GM12878 (cell line): ENCODE measurements around the gene KRTAP10-10. TPM values are rescaled to one million over a fixed set of nuclear protein-coding genes. Genes with fewer than 3 reads are reported as not detected.

Experiments
- ATAC-seq: fragments of 200-7000 bp; cut with Tn5 transposase; 3 replicates; pipeline ENCODE4 v1.9.1; 2020; ENCODE audit warnings: mild to moderate bottlenecking, moderate library complexity
- BruUV-seq: library from RNA; stranded (reverse); fragments of 400-500 nt; replicated peaks from 2 replicates; lab custom pipeline; 2021; lab: Mats Ljungman, UMichigan
- CTCF ChIA-PET: fragments of 300-600 bp; sonication (Branson Sonifier 250); formaldehyde crosslinking; extraction: SDS; loops from one replicate; lab custom pipeline; 2021; ENCODE audit warnings: inconsistent platforms; lab: Yijun Ruan, JAX
- POLR2A ChIA-PET: fragments of 350-600 bp; formaldehyde crosslinking; extraction: SDS; loops from one replicate; lab custom pipeline; 2021; ENCODE audit warnings: inconsistent platforms; lab: Charles Lee
- RAD21 ChIA-PET: fragments of 300-600 bp; sonication (Branson Sonifier 250); formaldehyde crosslinking; loops from one replicate; lab custom pipeline; 2023; ENCODE audit warnings: antibody characterized with exemption; ENCODE audit not compliant: unreplicated experiment; lab: Charles Lee
- SMC1A ChIA-PET: fragments of 300-600 bp; sonication (Branson Sonifier 250); formaldehyde crosslinking; loops from one replicate; lab custom pipeline; 2023; ENCODE audit not compliant: unreplicated experiment, uncharacterized antibody; lab: Charles Lee
- DNase-seq: peaks from one replicate; pipeline ENCODE4 v3.0.0-alpha.2; 2011; ENCODE audit warnings: low read depth, low spot score
- FAIRE-seq: peaks from 3 replicates; lab custom pipeline; 2011; peaks lifted over from hg19 to GRCh38; lab: Jason Lieb, UNC
- H2AFZ ChIP-seq: 2 replicates; pipeline ENCODE4 v1.6.0; 2011; ENCODE audit warnings: low read depth, low read length, control low read depth; ENCODE audit not compliant: control insufficient read depth
- H3K27ac ChIP-seq: 2 replicates; pipeline ENCODE4 v1.5.1; 2011; ENCODE audit warnings: control low read depth; ENCODE audit not compliant: control insufficient read depth, insufficient read depth
- H3K27me3 ChIP-seq, 2 experiments: replicated peaks in 1 of 2; 2 replicates each; pipeline versions ENCODE4 v1.6.0 to v1.6.1; 2011; ENCODE audit warnings: low read length in 1 of 2; ENCODE audit not compliant: control insufficient read depth in 2 of 2, insufficient read depth in 2 of 2
- H3K36me3 ChIP-seq, 2 experiments: 2 replicates each; pipeline ENCODE4 v1.5.1; 2011; ENCODE audit warnings: low read length in 1 of 2; ENCODE audit not compliant: control insufficient read depth in 2 of 2, insufficient read depth in 2 of 2
- H3K4me1 ChIP-seq: 2 replicates; pipeline ENCODE4 v1.6.1; 2011; ENCODE audit warnings: mild to moderate bottlenecking, low read length, moderate library complexity, mixed read lengths; ENCODE audit not compliant: control insufficient read depth, insufficient read depth
- H3K4me2 ChIP-seq: 2 replicates; pipeline ENCODE4 v1.6.0; 2011; ENCODE audit warnings: control low read depth; ENCODE audit not compliant: control insufficient read depth, insufficient read depth
- H3K4me3 ChIP-seq: fragments of 200-600 bp; sonication (generic); 2 replicates; pipeline ENCODE4 v1.5.1; 2016
- H3K79me2 ChIP-seq: 2 replicates; pipeline ENCODE4 v1.6.0; 2011; ENCODE audit warnings: low read length; ENCODE audit not compliant: control insufficient read depth, insufficient read depth
- H3K9ac ChIP-seq: 2 replicates; pipeline ENCODE4 v1.8.0; 2011; ENCODE audit warnings: low read length, control low read depth, mixed read lengths; ENCODE audit not compliant: control insufficient read depth, insufficient read depth
- H3K9me3 ChIP-seq: replicated peaks from 3 replicates; pipeline ENCODE4 v1.5.1; 2011; ENCODE audit warnings: mild to moderate bottlenecking, low read length; ENCODE audit not compliant: control insufficient read depth, insufficient read depth
- H4K20me1 ChIP-seq: 2 replicates; pipeline ENCODE4 v1.6.0; 2011; ENCODE audit not compliant: control insufficient read depth, insufficient read depth
- BACH1 ChIP-seq: fragments of 450-650 bp; IDR thresholded peaks from 2 replicates; pipeline ENCODE4 v1.6.1; 2017; ENCODE audit warnings: mild to moderate bottlenecking, borderline replicate concordance
- E2F8 ChIP-seq: fragments of 450-650 bp; IDR thresholded peaks from 2 replicates; pipeline ENCODE4 v1.6.1; 2018; ENCODE audit warnings: mild to moderate bottlenecking, low read depth, moderate library complexity; ENCODE audit not compliant: partially characterized antibody
- EP300 ChIP-seq, 2 experiments: fragments of 150-350 bp in 1 of 2; IDR thresholded peaks; 2 replicates each; pipeline ENCODE4 v1.6.1; 2011 to 2012; ENCODE audit warnings: low read depth in 2 of 2, low read length in 2 of 2, borderline replicate concordance in 1 of 2, improper control_type of control experiment in 1 of 2, inconsistent platforms in 1 of 2; ENCODE audit not compliant: control insufficient read depth in 1 of 2
- EZH2 ChIP-seq: IDR thresholded peaks from 2 replicates; pipeline ENCODE4 v1.6.1; 2012; ENCODE audit warnings: low read depth, mild to moderate bottlenecking, control low read depth, inconsistent platforms, low read length, borderline replicate concordance; ENCODE audit not compliant: control insufficient read depth
- FOS ChIP-seq: IDR thresholded peaks from 3 replicates; pipeline ENCODE4 v1.6.1; 2011; ENCODE audit warnings: borderline replicate concordance; ENCODE audit not compliant: insufficient read length; ENCODE audit errors: extremely low read depth
- IRF4 ChIP-seq: IDR thresholded peaks from 2 replicates; pipeline ENCODE4 v1.6.1; 2011; ENCODE audit warnings: low read depth, low read length
- KAT2A ChIP-seq: conservative IDR thresholded peaks from 2 replicates; pipeline ENCODE4 v1.6.1; 2011; ENCODE audit warnings: low read depth, low read length; ENCODE audit not compliant: control insufficient read depth
- MAX ChIP-seq: IDR thresholded peaks from 2 replicates; pipeline ENCODE4 v1.6.1; 2012; ENCODE audit warnings: low read depth, low read length, improper control_type of control experiment
- MLLT1 ChIP-seq: fragments of 450-650 bp; IDR thresholded peaks from 2 replicates; pipeline ENCODE4 v1.6.1; 2016; ENCODE audit warnings: mild to moderate bottlenecking
- NBN ChIP-seq: fragments of 450-650 bp; IDR thresholded peaks from 2 replicates; pipeline ENCODE4 v1.6.1; 2016
- NR2F1 ChIP-seq: fragments of 450-650 bp; conservative IDR thresholded peaks from 2 replicates; pipeline ENCODE4 v1.6.1; 2017; ENCODE audit warnings: mild to moderate bottlenecking
- PML ChIP-seq: IDR thresholded peaks from 2 replicates; pipeline ENCODE4 v1.6.1; 2012; ENCODE audit warnings: low read length, inconsistent platforms
- RELB ChIP-seq: fragments of 450-650 bp; IDR thresholded peaks from 2 replicates; pipeline ENCODE4 v1.6.1; 2017; ENCODE audit warnings: low read depth, mild to moderate bottlenecking, moderate library complexity
- RUNX3 ChIP-seq: IDR thresholded peaks from 2 replicates; pipeline ENCODE4 v1.6.1; 2012; ENCODE audit warnings: low read length, inconsistent platforms
- SUZ12 ChIP-seq: fragments of 200-600 bp; sonication (generic); IDR thresholded peaks from one replicate; pipeline ENCODE4 v1.6.1; 2018; ENCODE audit warnings: antibody characterized with exemption, mild to moderate bottlenecking; ENCODE audit not compliant: unreplicated experiment
- TCF7 ChIP-seq: IDR thresholded peaks from 2 replicates; pipeline ENCODE4 v1.6.1; 2014; ENCODE audit warnings: antibody characterized with exemption, borderline replicate concordance
- YBX1 ChIP-seq: fragments of 450-650 bp; IDR thresholded peaks from 2 replicates; pipeline ENCODE4 v1.6.1; 2016; ENCODE audit warnings: antibody characterized with exemption
- ZNF622 ChIP-seq: fragments of 450-650 bp; IDR thresholded peaks from 2 replicates; pipeline ENCODE4 v1.6.1; 2017; ENCODE audit warnings: mild to moderate bottlenecking, inconsistent platforms
- WGBS: methylation state at CpG from one replicate; pipeline ENCODE4 v1.1.6; 2016; ENCODE audit warnings: low lambda C conversion rate; ENCODE audit not compliant: insufficient replicate concordance, insufficient coverage; ENCODE audit errors: missing lambda C conversion rate; 5-methylcytosine and 5-hydroxymethylcytosine counted together
- in situ Hi-C: fragments of 300-500 bp; cut with MboI; formaldehyde crosslinking; loops from 9 replicates; pipeline ENCODE4 v1.14.3; 2018; ENCODE audit warnings: mixed read lengths
- intact Hi-C: fragments of 100-400 bp; cut with micrococcal nuclease; formaldehyde crosslinking; loops from one replicate; pipeline ENCODE4 v1.14.2; 2022; ENCODE audit not compliant: unreplicated experiment
- polyA plus RNA-seq, 11 experiments: library from polyadenylated mRNA; depleted of rRNA in 4 of 11; unstranded in 6 of 11; stranded (reverse) in 5 of 11; fragments of >200 nt; fragmentation: Nextera tagmentation in 4 of 11; fragmentation: Illumina TruSeq in 1 of 11; extraction: Ambion mirVana in 4 of 11; extraction: Trizol in 1 of 11; gene quantifications; 1 replicate in 1 of 11; 2 replicates in 10 of 11; pipeline versions ENCODE4 v1.2.1 to v1.2.3, GENCODE V29; 2011 to 2016; ENCODE audit warnings: inconsistent platforms in 2 of 11, missing spikeins in 2 of 11, low read depth in 1 of 11
- total RNA-seq, 4 experiments: library from RNA; depleted of rRNA in 3 of 4; stranded (reverse); fragments of >200 nt in 3 of 4; fragmentation: Illumina TruSeq in 1 of 4; extraction: Trizol in 1 of 4; gene quantifications; 2 replicates each; pipeline versions ENCODE4 v1.2.1 to v1.2.3, GENCODE V29; 2013 to 2021

The KRTAP10-10 gene
- total and polyA plus RNA-seq, 10 of the 15 experiments (the other 5 are each of a cell fraction or from before 2014, with no cell fraction given), result not detected

GRCh38 chr21:44589586-44590305 lies 47.4 kb upstream of the KRTAP10-10 start:
- no peak for TF ChIP-seq SUZ12
- no peak for TF ChIP-seq KAT2A
- TF ChIP-seq RELB, result no peak
- TF ChIP-seq NR2F1, result no peak
- TF ChIP-seq EZH2, result no peak
- TF ChIP-seq NBN, result no peak
- TF ChIP-seq MAX, result no peak
- no peak for TF ChIP-seq IRF4
- no peak for TF ChIP-seq MLLT1
- no peak for TF ChIP-seq ZNF622
- no peak for TF ChIP-seq FOS
- no peak for TF ChIP-seq BACH1
- no peak for TF ChIP-seq YBX1
- TF ChIP-seq EP300 (IDR thresholded peaks at IDR 0.05; ENCODE audit: borderline replicate concordance in 1 of 2, control insufficient read depth in 1 of 2, low read depth in 2 of 2, low read length in 2 of 2), result no peak
- no peak for TF ChIP-seq E2F8
- no peak for TF ChIP-seq PML
- TF ChIP-seq RUNX3, result no peak
- TF ChIP-seq TCF7, result no peak
- ATAC-seq (no peak), FAIRE-seq (no peak), DNase-seq (no peak)
- Histone ChIP-seq H3K4me3 (no peak overlapping the region), H2AFZ (no peak overlapping the region), H3K4me2 (no peak overlapping the region), H3K27ac (no peak overlapping the region), H3K27me3 (no peaks in the 10 kb centered on the region), H3K79me2 (no peaks in the 10 kb centered on the region), H3K9ac (no peak overlapping the region), H3K36me3 (no peaks in the 10 kb centered on the region), H3K4me1 (no peaks in the 10 kb centered on the region), H4K20me1 (no peaks in the 10 kb centered on the region), H3K9me3 (no peaks in the 10 kb centered on the region)
- ChIA-PET SMC1A (no interaction called here), RAD21 (no interaction called here), CTCF (no interaction called here), POLR2A (no interaction called here)
- 46% methylated on average over 21 of the region's 24 CpGs for WGBS
- no TSS peak for BruUV-seq
- intact Hi-C loops, result no loop called here
- in situ Hi-C loops, result no loop called here
